Osteocyte (in vitro differentiated cells): ENCODE results near the gene KLF13. TPM values are rescaled to one million over a fixed set of nuclear protein-coding genes. Genes with fewer than 3 reads are reported as not detected.
A peak's percentile ranks its signal among the peaks of the same experiment; 100 is the strongest.

Experiments used
- DNase-seq: peaks from one replicate; pipeline ENCODE4 v3.0.0; 2021; ENCODE audit warnings: mixed read lengths; ENCODE audit not compliant: unreplicated experiment; ENCODE audit errors: extremely low spot score
- H3K27ac Mint-ChIP-seq: one replicate; pipeline ENCODE4 v1.8.0; 2021; ENCODE audit warnings: mild to moderate bottlenecking, mixed read lengths; ENCODE audit not compliant: unreplicated experiment
- H3K27me3 Mint-ChIP-seq: one replicate; pipeline ENCODE4 v1.8.0; 2021; ENCODE audit warnings: mixed read lengths; ENCODE audit not compliant: unreplicated experiment
- H3K36me3 Mint-ChIP-seq: one replicate; pipeline ENCODE4 v1.8.0; 2021; ENCODE audit warnings: mixed read lengths; ENCODE audit not compliant: unreplicated experiment
- H3K4me1 Mint-ChIP-seq: one replicate; pipeline ENCODE4 v1.8.0; 2021; ENCODE audit warnings: mixed read lengths; ENCODE audit not compliant: unreplicated experiment
- H3K4me3 Mint-ChIP-seq: one replicate; pipeline ENCODE4 v1.8.0; 2021; ENCODE audit warnings: mild to moderate bottlenecking, moderate library complexity, mixed read lengths; ENCODE audit not compliant: unreplicated experiment
- H3K9me3 Mint-ChIP-seq: one replicate; pipeline ENCODE4 v1.8.0; 2021; ENCODE audit warnings: mixed read lengths; ENCODE audit not compliant: unreplicated experiment
- total RNA-seq: library from RNA; stranded (reverse); gene quantifications from 2 replicates; pipeline ENCODE4 v1.2.1, GENCODE V29; 2021
- TF ChIP-seq, protein P1 (sequence below): fragments of 200-600 bp; sonication (generic); IDR thresholded peaks from 2 replicates; pipeline ENCODE4 v1.5.0; 2021; ENCODE audit warnings: antibody characterized with exemption, mild to moderate bottlenecking, moderate library complexity

The KLF13 gene
- total RNA-seq, 1 donor from 2014 or later, result 54.5 TPM

- TF ChIP-seq, protein P1, sequence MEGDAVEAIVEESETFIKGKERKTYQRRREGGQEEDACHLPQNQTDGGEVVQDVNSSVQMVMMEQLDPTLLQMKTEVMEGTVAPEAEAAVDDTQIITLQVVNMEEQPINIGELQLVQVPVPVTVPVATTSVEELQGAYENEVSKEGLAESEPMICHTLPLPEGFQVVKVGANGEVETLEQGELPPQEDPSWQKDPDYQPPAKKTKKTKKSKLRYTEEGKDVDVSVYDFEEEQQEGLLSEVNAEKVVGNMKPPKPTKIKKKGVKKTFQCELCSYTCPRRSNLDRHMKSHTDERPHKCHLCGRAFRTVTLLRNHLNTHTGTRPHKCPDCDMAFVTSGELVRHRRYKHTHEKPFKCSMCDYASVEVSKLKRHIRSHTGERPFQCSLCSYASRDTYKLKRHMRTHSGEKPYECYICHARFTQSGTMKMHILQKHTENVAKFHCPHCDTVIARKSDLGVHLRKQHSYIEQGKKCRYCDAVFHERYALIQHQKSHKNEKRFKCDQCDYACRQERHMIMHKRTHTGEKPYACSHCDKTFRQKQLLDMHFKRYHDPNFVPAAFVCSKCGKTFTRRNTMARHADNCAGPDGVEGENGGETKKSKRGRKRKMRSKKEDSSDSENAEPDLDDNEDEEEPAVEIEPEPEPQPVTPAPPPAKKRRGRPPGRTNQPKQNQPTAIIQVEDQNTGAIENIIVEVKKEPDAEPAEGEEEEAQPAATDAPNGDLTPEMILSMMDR, result no peak
- H3K4me1 Mint-ChIP-seq, result peaks cover 54% of the 10 kb centered on the region
Measured at GRCh38 chr15:31336593-31337295, 10.1 kb downstream of the KLF13 start.

GRCh38 chr15:31337352-31338031 is 10.9 kb downstream of the KLF13 start:
- no peak for DNase-seq
- no peaks in the 10 kb centered on the region for H3K36me3 Mint-ChIP-seq
- TF ChIP-seq, protein P1, result no peak
- no peaks in the 10 kb centered on the region for H3K27me3 Mint-ChIP-seq
- peaks cover 48% of the 10 kb centered on the region for H3K4me1 Mint-ChIP-seq
- H3K27ac Mint-ChIP-seq, result peak overlapping the region; percentile 98
- no peaks in the 10 kb centered on the region for H3K9me3 Mint-ChIP-seq
- no peak overlapping the region for H3K4me3 Mint-ChIP-seq

More at GRCh38 chr15:31336593-31337295, 10.1 kb downstream of the KLF13 start:
- Mint-ChIP-seq H3K9me3 (no peaks in the 10 kb centered on the region), H3K36me3 (no peaks in the 10 kb centered on the region), H3K4me3 (no peak overlapping the region), H3K27me3 (no peaks in the 10 kb centered on the region), H3K27ac (no peak overlapping the region)
- DNase-seq, result no peak

DNA sequence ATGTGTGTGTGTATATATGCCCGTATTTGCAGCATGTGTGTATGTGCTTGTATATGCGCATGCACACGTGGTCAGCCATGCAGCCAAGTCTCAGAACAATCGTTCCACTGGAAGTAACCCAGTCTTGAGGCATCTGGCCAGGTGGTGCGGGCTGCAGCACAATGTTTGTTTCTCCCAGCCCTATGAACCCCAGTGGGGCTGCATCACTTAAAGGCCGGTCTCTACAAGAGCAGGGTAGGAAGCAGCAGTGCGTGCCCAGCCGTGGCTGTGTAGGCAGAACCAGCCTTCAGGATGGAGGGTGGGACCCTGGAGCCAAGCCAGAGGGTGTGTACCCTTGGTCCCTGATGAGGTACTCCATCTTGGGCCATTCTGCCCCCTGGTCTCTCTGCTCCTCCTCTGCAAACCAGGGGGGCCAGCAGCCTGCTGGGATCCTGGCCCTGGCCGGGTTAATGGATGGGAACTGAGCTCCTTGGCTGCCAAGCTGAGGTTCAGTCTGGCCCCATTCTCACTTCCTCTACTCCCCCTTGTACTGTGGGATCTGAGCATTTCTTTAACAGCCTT is 11.8 kb downstream of the KLF13 start:
- Mint-ChIP-seq H3K9me3 (no peaks in the 10 kb centered on the region), H3K4me3 (no peak overlapping the region), H3K27me3 (no peaks in the 10 kb centered on the region), H3K27ac (peak overlapping the region; percentile 98), H3K36me3 (no peaks in the 10 kb centered on the region), H3K4me1 (peaks cover 50% of the 10 kb centered on the region)
- DNase-seq, result no peak
- TF ChIP-seq, protein P1, result no peak

DNA sequence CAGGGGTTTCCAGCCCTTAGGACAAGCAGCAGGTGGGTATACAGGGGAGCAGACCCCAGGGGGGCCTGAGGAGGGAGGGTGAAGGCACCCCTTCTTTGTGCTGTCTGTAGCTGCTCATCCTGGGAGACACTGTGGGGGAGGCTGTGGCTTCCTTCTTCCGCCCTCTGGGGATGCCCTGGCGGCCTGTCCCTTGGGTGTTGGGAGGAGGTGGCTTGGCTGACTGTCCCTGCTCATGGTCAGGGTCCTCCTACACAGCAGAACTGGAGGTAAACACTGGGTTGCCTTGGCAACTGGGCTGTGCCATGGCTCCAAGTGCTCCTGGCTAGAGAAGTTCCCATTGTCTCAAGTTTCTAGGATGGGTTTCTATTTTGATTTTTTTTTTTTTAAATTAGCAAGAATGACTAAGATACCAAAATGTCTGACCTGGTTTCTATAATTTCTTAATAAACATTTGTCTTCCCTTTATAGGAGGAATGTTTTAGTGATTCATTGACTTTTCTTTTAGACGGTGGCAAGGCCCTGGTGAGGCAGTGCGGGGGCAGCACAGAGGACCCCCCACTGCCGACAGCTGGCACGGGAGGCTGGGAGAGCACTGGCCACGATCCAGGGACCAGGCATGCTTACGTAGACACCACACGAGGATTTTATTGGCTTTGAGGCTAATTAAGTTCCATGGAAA is 12.4 kb downstream of the KLF13 start:
- peaks cover 56% of the 10 kb centered on the region for H3K4me1 Mint-ChIP-seq
- no peaks in the 10 kb centered on the region for H3K36me3 Mint-ChIP-seq
- H3K27ac Mint-ChIP-seq, result peak overlapping the region; percentile 98
- TF ChIP-seq, protein P1, result no peak
- no peaks in the 10 kb centered on the region for H3K9me3 Mint-ChIP-seq
- peak; percentile 94 for DNase-seq
- H3K27me3 Mint-ChIP-seq, result no peaks in the 10 kb centered on the region
- no peak overlapping the region for H3K4me3 Mint-ChIP-seq

- H3K4me3 Mint-ChIP-seq, result no peak overlapping the region
- DNase-seq, result no peak
- H3K9me3 Mint-ChIP-seq, result no peaks in the 10 kb centered on the region
- TF ChIP-seq, protein P1, result no peak
- H3K27me3 Mint-ChIP-seq, result no peaks in the 10 kb centered on the region
- H3K27ac Mint-ChIP-seq, result peak overlapping the region; percentile 98
- no peaks in the 10 kb centered on the region for H3K36me3 Mint-ChIP-seq
- H3K4me1 Mint-ChIP-seq, result peaks cover 61% of the 10 kb centered on the region
Measured at GRCh38 chr15:31339558-31339895, 12.9 kb downstream of the KLF13 start.
